Trophoblast cell (in vitro differentiated cells and primary cell): ENCODE data around the gene TEX2.

Experiments used
- DNase-seq, 2 donors: peaks; one replicate each; pipeline ENCODE4 v3.0.0-alpha.2; 2016
- H2AFZ ChIP-seq: 2 replicates; pipeline ENCODE4 v1.6.1; 2013; ENCODE audit warnings: low read length, moderate library complexity, mild to moderate bottlenecking; ENCODE audit not compliant: insufficient read depth, poor library complexity
- H2AK5ac ChIP-seq: 2 replicates; pipeline ENCODE4 v1.6.1; 2013; ENCODE audit warnings: mild to moderate bottlenecking, low read length
- H2BK120ac ChIP-seq: 2 replicates; pipeline ENCODE4 v1.6.1; 2013; ENCODE audit warnings: low read length, mild to moderate bottlenecking, moderate library complexity; ENCODE audit not compliant: insufficient read depth, poor library complexity
- H2BK12ac ChIP-seq: 2 replicates; pipeline ENCODE4 v1.6.1; 2013; ENCODE audit warnings: mild to moderate bottlenecking, low read length, moderate library complexity
- H2BK5ac ChIP-seq: 2 replicates; pipeline ENCODE4 v1.6.1; 2013; ENCODE audit warnings: low read length, low read depth, moderate library complexity, mild to moderate bottlenecking; ENCODE audit not compliant: poor library complexity
- H3K14ac ChIP-seq: 2 replicates; pipeline ENCODE4 v1.6.1; 2013; ENCODE audit warnings: mild to moderate bottlenecking, low read length
- H3K18ac ChIP-seq: 2 replicates; pipeline ENCODE4 v1.6.1; 2013; ENCODE audit warnings: mild to moderate bottlenecking, low read length
- H3K23ac ChIP-seq: 2 replicates; pipeline ENCODE4 v1.6.1; 2013; ENCODE audit warnings: low read length
- H3K27ac ChIP-seq: 2 replicates; pipeline ENCODE4 v1.5.1; 2013; ENCODE audit warnings: low read depth, mild to moderate bottlenecking, inconsistent platforms, low read length, moderate library complexity
- H3K27me3 ChIP-seq: 2 replicates; pipeline ENCODE4 v1.6.1; 2013; ENCODE audit warnings: inconsistent platforms, mild to moderate bottlenecking, low read length, moderate library complexity; ENCODE audit not compliant: insufficient read depth
- H3K36me3 ChIP-seq, 2 experiments: 1 replicate in 1 of 2; 2 replicates in 1 of 2; pipeline ENCODE4 v1.6.1; 2013; ENCODE audit warnings: low read length in 2 of 2, mild to moderate bottlenecking in 2 of 2, moderate library complexity in 1 of 2; ENCODE audit not compliant: insufficient read depth in 2 of 2, control insufficient read depth in 1 of 2
- H3K4ac ChIP-seq: 2 replicates; pipeline ENCODE4 v1.6.1; 2013; ENCODE audit warnings: low read depth, mild to moderate bottlenecking, low read length, moderate library complexity
- H3K4me1 ChIP-seq, 2 experiments: 1 replicate in 1 of 2; 2 replicates in 1 of 2; pipeline ENCODE4 v1.6.1; 2013; ENCODE audit warnings: low read length in 2 of 2, mild to moderate bottlenecking in 2 of 2, moderate library complexity in 1 of 2; ENCODE audit not compliant: insufficient read depth in 2 of 2, control insufficient read depth in 1 of 2
- H3K4me2 ChIP-seq: 2 replicates; pipeline ENCODE4 v1.6.1; 2013; ENCODE audit warnings: inconsistent platforms, mild to moderate bottlenecking, low read length, moderate library complexity
- H3K4me3 ChIP-seq: 2 replicates; pipeline ENCODE4 v1.5.1; 2013; ENCODE audit warnings: mild to moderate bottlenecking, low read depth, low read length, inconsistent platforms
- H3K79me1 ChIP-seq: one replicate; pipeline ENCODE4 v1.6.1; 2013; ENCODE audit warnings: low read length
- H3K79me2 ChIP-seq: 2 replicates; pipeline ENCODE4 v1.6.1; 2013; ENCODE audit warnings: low read length, mild to moderate bottlenecking; ENCODE audit not compliant: control insufficient read depth, insufficient read depth, poor library complexity
- H3K9ac ChIP-seq: 2 replicates; pipeline ENCODE4 v1.6.1; 2013; ENCODE audit warnings: mild to moderate bottlenecking, low read length
- H3K9me3 ChIP-seq: 2 replicates; pipeline ENCODE4 v1.6.1; 2013; ENCODE audit warnings: low read depth, mild to moderate bottlenecking, control low read depth, inconsistent platforms, low read length; ENCODE audit not compliant: insufficient read depth
- H4K12ac ChIP-seq: 2 replicates; pipeline ENCODE4 v1.6.1; 2013; ENCODE audit warnings: low read depth, mild to moderate bottlenecking, low read length, moderate library complexity
- H4K8ac ChIP-seq: 2 replicates; pipeline ENCODE4 v1.6.1; 2013; ENCODE audit warnings: low read depth, mild to moderate bottlenecking, low read length, moderate library complexity
- H4K91ac ChIP-seq: one replicate; pipeline ENCODE4 v1.6.1; 2013; ENCODE audit warnings: low read depth, mild to moderate bottlenecking, low read length, moderate library complexity
- WGBS: extraction: QIAGEN DNeasy Blood & Tissue Kit; methylation state at CpG from one replicate; pipeline ENCODE4 v1.1.7; 2013; ENCODE audit warnings: missing lambda C conversion rate; ENCODE audit not compliant: insufficient read length, insufficient coverage; ENCODE audit errors: extremely low coverage; 5-methylcytosine and 5-hydroxymethylcytosine counted together

Gene TEX2

DNA sequence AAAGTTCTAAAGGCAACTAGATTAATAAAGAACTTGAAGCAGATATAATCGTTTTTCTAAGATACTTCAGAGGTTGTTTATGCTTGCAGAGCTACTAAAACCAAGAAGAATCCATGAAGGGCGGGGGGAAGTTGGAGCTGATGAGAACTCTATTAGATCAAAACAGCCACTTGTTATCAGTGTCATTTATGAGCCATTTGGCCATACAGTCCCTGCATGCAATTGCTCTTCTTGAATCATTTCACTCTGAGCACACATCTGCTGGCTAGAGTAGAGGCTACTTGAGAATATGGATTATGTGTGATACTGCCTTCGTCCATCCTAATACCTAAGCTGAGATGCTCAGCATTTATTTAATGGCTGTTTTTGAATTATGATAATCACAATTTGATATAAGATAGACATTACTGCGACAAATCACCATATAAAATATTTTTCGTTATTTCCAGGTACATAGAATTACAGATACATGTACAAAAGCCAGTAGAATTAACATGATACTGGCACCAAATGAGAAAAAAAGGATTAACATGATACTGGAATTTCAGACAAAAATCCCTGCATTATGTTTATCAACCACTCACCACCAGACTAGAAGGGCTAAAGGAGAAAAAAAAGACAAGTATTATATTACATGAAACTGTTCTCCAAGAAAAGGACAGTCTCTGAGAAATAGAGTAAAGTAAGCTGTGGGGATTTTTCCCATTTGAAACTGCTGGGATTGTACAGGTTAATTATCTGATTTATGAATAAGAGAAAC is 64.5 kb downstream of the TEX2 start:
- Histone ChIP-seq H3K4me3 (no peak overlapping the region), H3K4me1 (peaks cover 12 to 18% of the 10 kb centered on the region in 2 experiments), H4K8ac (no peak overlapping the region), H2AK5ac (no peak overlapping the region), H3K14ac (no peak overlapping the region), H4K12ac (no peak overlapping the region), H2AFZ (no peak overlapping the region), H3K27ac (no peak overlapping the region), H3K79me1 (peaks cover 2% of the 10 kb centered on the region), H3K4ac (no peak overlapping the region), H3K18ac (no peak overlapping the region), H3K4me2 (no peak overlapping the region), H4K91ac (no peak overlapping the region), H3K36me3 (no peaks in the 10 kb centered on the region), H3K9ac (no peak overlapping the region), H3K27me3 (no peaks in the 10 kb centered on the region), H3K9me3 (no peaks in the 10 kb centered on the region), H3K23ac (no peak overlapping the region), H2BK120ac (no peak overlapping the region), H2BK5ac (no peak overlapping the region), H2BK12ac (no peak overlapping the region), H3K79me2 (no peaks in the 10 kb centered on the region)
- no CpG with 5 or more reads among the region's 5 CpGs for WGBS
- no peak for DNase-seq

DNA sequence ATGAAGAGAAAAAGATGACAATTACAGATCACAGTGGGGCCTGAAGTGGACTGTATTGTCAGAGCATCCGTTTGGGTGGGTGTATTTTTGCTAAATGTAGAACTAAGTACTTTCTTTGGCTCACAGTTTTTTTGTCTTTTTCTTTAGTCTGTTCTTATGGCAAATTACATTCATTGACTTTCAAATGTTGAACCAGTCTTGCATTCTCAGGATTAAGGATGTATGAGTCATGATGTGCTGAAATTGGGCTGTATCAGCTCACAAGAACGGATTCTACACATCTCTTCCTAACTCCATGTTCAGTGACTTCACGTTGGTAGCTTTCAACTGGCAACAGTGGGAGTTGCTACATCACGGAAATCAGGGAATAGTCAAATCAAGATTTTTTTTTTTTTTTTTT is 66.5 kb downstream of the TEX2 start:
- H3K9ac ChIP-seq: no peak overlapping the region

DNA sequence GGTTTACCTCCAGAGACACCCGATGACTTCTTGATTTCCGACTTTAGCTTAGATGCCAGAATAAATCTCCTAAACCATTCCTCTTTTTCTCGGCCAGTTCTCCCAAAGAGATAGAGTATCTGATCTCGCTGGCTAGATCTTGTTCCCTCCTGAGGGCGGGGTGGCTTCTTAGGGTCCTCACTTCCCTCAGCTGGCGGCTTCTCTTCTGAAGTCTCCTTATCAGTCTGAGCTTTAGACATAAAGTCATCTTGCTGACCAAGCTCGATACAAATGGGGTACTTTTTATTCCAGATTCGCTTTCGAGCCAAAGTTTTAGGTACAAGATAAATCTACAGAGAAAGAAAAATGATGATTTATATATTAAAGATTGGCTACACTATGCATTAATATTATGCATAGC is 69.5 kb downstream of the TEX2 start:
- Histone ChIP-seq H3K4me3 (no peak overlapping the region), H3K9ac (no peak overlapping the region), H2BK120ac (no peak overlapping the region), H2BK5ac (no peak overlapping the region), H3K27me3 (no peaks in the 10 kb centered on the region), H3K27ac (no peak overlapping the region), H2AFZ (no peak overlapping the region), H4K8ac (no peak overlapping the region), H3K79me1 (no peaks in the 10 kb centered on the region), H2AK5ac (no peak overlapping the region), H3K4ac (no peak overlapping the region), H3K4me2 (no peak overlapping the region), H4K91ac (no peak overlapping the region), H3K23ac (no peak overlapping the region), H3K9me3 (no peaks in the 10 kb centered on the region), H3K18ac (no peak overlapping the region), H3K79me2 (no peaks in the 10 kb centered on the region), H3K14ac (no peak overlapping the region), H3K4me1 (no peaks in the 10 kb centered on the region), H3K36me3 (peaks cover 12 to 21% of the 10 kb centered on the region in 2 experiments), H4K12ac (no peak overlapping the region), H2BK12ac (no peak overlapping the region)
- no CpG with 5 or more reads among the region's 9 CpGs for WGBS
- no peak for DNase-seq

More for the DNA sequence above, 66.5 kb downstream of the TEX2 start:
- no peak overlapping the region for H3K27ac ChIP-seq
- H3K79me2 ChIP-seq: no peaks in the 10 kb centered on the region
- peaks cover 3 to 7% of the 10 kb centered on the region in 2 experiments for H3K4me1 ChIP-seq
- WGBS: no CpG with 5 or more reads among the region's 4 CpGs
- no peak overlapping the region for H3K4ac ChIP-seq
- H4K12ac ChIP-seq: no peak overlapping the region
- H2AK5ac ChIP-seq: no peak overlapping the region
- H3K4me2 ChIP-seq: no peak overlapping the region
- H2BK12ac ChIP-seq: no peak overlapping the region
- peak in 1 of 2 donors; percentile 75 for DNase-seq
- H2BK5ac ChIP-seq: no peak overlapping the region
- no peak overlapping the region for H3K14ac ChIP-seq
- no peak overlapping the region for H3K4me3 ChIP-seq
- H3K18ac ChIP-seq: no peak overlapping the region
- no peaks in the 10 kb centered on the region for H3K27me3 ChIP-seq
- no peak overlapping the region for H2BK120ac ChIP-seq
- H4K91ac ChIP-seq: no peak overlapping the region
- H3K79me1 ChIP-seq: no peaks in the 10 kb centered on the region
- no peaks in the 10 kb centered on the region for H3K9me3 ChIP-seq
- H3K36me3 ChIP-seq: peaks cover 5 to 13% of the 10 kb centered on the region in 2 experiments
- no peak overlapping the region for H4K8ac ChIP-seq
- H3K23ac ChIP-seq: no peak overlapping the region
- no peak overlapping the region for H2AFZ ChIP-seq

DNA sequence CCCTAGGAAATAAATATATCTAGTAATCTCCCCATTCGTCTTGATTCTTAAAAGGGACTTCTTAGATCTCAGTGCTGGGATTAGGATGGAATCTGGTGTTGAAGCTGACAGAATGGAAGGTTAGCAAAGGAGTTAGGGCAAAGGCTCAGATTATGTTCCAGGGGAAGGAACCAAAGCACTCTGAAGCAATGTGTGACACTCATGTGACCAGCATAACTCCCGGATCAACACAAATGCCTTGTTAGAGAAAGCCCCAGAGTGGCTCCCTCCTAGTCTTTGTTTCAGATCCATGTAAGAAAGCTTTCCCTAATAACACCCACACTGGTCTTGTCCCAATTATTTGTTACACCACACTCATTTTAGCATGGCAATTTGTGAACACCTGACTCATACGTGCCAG is 70.5 kb downstream of the TEX2 start:
- Histone ChIP-seq H3K9ac (no peak overlapping the region), H3K9me3 (no peaks in the 10 kb centered on the region), H2BK5ac (no peak overlapping the region), H3K27ac (no peak overlapping the region), H4K12ac (no peak overlapping the region), H3K36me3 (peaks cover 16 to 27% of the 10 kb centered on the region in 2 experiments), H3K23ac (no peak overlapping the region), H3K4me3 (no peak overlapping the region), H2AK5ac (no peak overlapping the region), H3K18ac (no peak overlapping the region), H3K27me3 (no peaks in the 10 kb centered on the region), H2AFZ (no peak overlapping the region), H3K79me1 (no peaks in the 10 kb centered on the region), H3K79me2 (no peaks in the 10 kb centered on the region), H3K4me1 (peaks cover under 1% of the 10 kb centered on the region in 2 experiments), H3K4ac (no peak overlapping the region), H2BK12ac (no peak overlapping the region), H2BK120ac (no peak overlapping the region), H3K14ac (no peak overlapping the region), H3K4me2 (no peak overlapping the region), H4K91ac (no peak overlapping the region), H4K8ac (no peak overlapping the region)
- no peak for DNase-seq
- WGBS: no CpG with 5 or more reads among the region's 3 CpGs
